RPMI7951 (cell line): Measurements from ENCODE around the gene EIF1B. TPM values are rescaled to one million over a fixed set of nuclear protein-coding genes. Genes with fewer than 3 reads are reported as not detected.
"Not testable (repeated sequence)": the region's sequence is repeated elsewhere in the genome, so short reads cannot be mapped to it uniquely, and the experiment has no call there.

Source experiments
- DNase-seq: peaks from one replicate; pipeline ENCODE4 v3.0.0-alpha.2; 2012; ENCODE audit warnings: low read depth
- total RNA-seq: library from RNA; depleted of rRNA; stranded (reverse); fragments of >200 nt; shearing (Covaris generic); gene quantifications from 2 replicates; pipeline ENCODE4 v1.2.3, GENCODE V29; 2014; rRNA removed

EIF1B gene
- total RNA-seq = 30.6 and 42.2 TPM in 2 replicates

DNA sequence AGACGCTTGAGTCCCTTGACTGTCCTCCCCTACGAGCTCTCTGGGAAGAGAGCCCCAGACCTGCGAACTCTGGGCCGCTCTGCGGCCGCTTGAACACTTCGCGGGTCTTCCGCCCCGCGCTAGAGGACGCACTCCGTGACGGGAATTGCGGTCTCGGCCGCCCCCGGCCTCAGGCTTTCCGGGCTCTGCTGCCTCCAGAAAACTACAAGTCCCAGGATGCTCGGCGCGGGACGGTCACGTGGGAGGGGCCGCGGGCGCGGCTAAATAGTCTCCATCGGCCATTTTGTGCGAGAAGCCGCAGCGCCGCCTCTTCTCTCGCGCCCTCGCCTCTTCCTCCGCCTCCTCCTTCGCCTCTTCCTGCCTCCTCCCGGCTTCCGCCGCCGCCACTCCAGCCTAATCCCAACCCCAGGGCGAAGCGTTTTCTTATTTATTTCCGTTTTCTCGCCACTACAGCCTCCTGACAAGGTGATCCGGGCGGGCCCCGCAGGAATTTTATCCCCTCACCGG is at the start of gene EIF1B:
EIF1B (plus strand) TSS at position 290 of the 507 bp plus-strand sequence. CDS start 235 bp downstream, outside the sequence.
- DNase-seq = peak; percentile 96

DNA sequence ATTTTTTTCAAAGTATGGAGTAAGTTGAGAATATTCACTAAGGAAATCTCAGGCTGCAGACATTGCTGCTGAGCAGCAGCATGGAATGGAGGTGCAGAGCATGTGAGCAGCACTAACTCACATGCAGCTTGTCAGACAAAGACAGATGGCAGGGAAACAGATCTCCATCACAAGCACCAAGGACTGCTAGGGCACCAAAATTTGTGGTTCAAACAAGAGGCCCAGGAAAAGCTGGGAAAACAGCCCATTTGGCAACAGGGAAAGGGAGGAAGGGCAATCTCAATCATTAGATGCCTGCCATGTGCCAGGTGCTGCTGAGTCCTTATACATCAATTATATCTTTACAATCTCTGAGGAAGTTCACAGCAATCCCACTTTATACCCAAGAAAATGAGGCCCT is 47.2 kb upstream of the EIF1B start:
- DNase-seq = no peak

DNA sequence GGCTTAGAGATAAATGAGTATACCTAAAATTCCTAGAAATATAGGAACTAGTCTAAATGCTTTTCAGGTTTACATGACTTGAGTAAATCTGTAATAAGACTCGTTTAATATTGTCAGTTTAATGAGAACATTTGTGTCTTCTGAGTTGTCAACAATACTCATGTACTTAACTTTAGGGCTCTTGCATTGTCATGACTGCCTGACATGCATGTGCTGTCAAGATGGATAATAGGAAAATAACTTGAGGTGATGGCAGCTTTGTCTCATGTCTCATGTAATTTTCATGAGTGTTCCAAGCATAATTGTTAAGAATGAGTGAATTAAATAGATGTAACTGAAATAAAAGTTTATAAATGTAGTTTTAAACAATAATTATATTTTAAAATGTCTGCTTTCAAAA is 45.1 kb upstream of the EIF1B start:
- no peak for DNase-seq

DNA sequence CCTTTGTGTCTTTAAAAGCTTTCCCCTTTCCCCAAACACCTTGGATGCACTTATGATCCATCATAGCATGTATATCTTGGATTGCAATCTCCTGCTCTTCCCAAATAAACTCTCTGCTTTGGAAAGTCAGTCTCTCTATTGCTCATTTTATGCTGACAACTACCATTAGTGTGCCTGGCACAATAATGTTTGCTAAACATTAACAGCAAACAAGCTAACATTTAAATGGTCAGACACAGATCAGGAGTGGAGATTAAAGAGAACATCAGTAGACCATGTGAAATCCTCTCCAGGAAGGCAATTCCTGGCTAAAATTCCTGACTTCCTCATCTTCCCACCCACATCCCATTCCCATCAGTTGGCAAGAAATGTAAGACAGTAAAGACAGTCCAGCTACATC is 44.3 kb upstream of the EIF1B start:
- DNase-seq = no peak

DNA sequence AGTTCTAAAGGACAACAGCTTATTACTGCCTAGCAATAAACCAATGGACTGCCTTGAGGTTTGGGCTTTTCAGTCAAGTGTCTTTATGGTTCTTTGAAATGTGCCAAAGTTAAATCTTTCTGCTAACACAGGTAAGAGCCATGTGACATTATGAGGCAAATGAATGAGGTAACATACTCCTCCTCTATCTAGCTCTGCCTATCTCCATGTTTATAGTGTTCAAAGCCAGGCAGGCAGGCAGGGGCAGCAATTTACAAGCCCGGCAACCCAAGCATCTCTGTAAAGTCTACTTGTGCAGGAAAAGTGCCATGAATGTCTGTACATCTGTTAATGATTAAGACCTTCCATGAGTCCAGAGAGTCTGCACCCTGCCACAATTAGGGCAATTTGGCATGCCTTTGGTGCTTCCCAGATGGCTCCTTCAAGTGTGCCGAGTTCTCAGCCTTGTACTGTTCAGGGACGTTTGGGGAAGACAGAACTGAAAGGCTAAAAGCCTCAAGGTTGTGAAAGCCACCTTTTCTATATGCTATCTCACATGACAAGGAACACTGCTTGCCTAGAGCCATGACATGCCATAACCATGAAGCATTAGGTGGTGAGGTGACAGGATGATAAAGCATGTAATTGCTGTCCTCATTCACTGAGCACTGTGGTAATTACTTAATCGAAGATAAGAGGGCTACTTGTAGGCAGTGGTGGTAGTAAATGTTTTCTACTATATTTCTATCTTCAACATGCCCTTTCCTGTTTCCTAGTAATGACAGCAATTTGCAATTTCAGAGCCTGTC is 41.4 kb upstream of the EIF1B start:
- DNase-seq = peak; percentile 72

DNA sequence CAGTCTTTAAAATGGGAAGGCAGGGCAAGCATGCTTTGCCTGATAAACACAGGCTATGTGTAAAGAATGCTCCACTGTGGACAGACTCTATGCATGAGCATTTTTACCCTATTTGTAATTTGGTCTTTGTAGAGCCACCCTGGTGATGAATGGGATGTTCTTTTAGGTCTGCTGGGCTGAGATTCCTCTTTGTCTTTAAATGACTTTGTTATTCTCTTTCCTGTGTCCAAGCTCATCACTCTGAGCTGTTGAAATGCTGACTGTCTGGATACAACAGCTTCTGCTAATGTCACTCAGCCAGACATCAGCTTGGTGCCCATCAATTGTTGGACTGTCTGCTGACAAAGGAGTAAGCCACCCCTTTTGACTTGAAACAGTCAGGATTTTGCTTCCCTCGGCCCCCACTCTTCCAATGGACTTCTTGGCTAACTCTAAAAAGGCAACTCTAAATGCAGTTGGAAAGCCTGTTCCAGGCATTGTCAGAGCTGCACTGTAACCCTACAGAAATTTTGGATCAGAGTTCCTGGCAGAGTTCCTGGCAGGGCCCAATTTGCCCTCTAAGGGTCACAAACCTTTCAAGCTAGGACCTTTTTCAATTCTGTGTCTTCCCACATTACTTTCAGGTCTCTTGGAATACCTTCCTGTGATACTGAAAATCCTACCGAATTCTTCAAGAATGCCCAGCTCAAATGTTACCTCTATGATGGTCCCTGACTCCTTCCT is 40.5 kb upstream of the EIF1B start:
- DNase-seq = no peak

DNA sequence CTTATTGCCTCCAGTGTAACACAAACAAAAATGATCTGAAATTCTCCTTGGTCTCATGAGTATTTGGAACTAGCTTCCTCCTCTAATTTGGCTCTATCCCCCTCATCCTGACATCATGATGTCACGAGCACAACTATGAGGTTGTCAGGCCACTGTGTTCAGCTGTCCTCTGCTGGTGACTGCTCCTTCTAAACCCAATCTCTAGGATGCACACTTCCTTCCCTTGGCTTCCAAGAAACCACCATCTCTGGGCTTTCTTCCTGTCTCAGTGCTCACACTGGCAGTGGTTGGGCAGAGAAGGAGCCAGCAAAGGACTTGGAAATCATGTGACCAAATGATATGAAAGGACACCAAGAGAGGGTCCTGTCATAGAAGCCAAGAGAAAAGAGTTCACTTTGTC is 30.7 kb upstream of the EIF1B start:
- no peak for DNase-seq

DNA sequence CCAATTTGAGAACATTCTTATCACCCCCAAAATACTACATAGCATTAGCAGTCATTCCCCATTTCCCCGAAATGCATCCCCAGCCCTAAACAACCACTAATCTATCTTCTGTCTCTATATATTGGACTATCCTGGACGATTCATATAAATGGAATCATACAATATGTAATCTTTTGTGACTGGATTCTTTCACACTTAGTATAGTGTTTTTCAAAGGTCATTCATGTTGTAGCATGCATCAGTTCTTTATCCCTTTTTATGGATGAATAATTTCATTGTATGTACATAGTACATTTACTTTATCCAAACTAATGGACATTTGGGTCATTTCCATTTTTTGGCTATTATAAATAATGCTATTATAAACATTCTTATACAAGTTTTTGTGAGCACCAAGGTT is 27.5 kb upstream of the EIF1B start:
- no peak for DNase-seq

DNA sequence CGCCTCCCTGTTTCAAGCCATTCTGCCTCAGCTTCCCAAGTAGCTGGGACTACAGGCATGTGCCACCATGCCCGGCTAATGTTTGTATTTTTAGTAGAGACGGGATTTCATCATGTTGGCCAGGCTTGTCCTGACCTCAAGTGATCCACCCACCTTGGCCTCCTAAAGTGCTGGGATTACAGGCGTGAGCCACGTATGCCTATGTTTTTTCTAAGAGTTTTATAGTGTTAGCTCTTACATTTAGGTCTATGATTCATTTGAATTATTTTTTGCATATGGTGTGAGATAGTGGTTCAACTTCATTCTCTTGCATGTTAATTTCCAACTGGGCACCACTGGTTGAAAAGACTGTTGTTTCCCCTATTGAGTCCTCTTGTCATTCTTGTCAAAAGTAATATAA is 26.4 kb upstream of the EIF1B start:
- not testable (repeated sequence) for DNase-seq

DNA sequence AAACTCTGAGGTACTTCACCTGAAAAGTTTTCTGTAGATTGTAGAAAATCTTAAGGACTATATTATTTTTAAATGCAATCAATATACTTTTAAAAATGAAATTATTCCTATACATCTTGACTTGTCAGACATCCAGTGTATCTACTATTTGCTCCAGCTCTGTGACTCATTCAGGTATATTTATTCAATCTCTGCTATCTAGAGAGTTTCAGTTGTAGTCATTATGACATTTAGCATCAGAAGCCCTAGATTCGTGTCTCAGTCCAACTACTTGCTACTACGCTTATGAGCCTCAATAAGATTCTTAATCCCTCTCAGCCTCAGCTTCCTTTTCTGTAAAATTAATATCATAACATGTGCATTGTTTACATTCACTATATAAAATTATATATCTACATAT is 22.3 kb upstream of the EIF1B start:
- no peak for DNase-seq

DNA sequence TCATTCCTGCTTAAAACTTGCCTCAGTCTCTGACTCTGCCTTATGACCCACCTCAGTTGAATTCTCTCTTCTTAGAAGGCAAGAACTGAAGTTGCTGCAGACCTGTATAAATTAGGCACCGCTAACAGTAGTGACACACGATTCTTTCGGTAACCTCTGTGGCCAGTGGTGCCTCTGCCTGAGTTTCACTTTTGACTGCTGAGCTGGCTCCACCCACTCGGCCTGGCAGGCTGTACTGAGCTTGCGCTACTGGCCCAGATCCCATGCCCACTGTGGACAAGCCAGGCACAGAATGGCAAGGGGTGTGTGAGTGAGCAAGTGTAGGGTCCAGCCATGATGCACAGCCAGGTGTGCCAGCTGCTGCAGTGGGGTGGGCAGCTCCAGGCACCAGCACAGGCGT is 19.1 kb upstream of the EIF1B start:
- DNase-seq = peak; percentile 20

DNA sequence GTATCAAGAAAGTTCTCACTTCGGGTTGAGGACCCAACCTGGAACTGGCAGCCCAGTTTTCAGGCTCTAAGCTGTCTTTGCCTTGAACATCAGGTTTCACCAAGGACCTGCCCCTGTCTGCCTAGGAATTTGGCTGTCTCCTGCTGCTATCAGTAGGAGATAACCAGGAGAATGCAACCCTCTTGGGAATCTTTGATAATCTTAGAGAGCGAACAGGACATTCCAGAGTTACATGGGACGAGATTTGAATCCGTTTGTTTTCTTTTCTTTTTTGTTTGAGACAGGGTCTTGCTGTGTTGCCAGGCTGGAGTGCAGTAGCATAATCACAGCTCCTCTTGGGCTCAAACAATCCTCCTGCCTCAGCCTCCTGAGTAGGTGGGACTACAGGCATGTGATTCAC is 18.0 kb upstream of the EIF1B start:
- no peak for DNase-seq

DNA sequence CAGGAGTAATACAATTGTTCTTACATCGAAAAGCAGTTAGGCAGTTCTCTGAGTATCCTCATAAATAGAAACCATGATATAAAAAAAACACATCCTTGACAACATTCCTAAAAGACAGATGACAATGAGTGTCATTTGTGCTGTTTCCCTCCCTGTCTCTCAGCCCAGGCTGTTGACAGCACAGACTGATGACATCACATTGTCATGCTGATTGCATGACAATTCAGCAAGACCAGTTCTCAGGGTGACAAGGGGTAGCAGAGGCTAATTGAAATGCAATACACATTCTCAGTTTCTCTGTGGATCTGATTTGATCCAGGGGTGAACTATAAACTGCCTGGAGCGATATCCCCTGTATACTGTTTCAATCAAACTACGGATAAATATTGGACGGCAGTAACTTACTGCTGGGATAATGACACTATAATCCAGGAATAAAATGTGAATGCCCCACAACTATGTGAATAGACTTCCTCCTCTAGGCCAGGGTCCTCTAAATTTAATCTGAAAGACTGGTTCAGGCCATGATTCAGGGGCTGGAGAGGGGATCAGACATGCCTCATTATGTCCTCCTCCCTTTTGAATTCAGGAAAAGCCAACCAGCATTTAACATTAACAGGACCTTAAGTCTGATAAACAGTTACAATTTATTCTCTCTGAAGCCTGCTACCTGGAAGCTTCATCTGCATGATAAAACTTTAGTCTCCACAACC is 16.7 kb upstream of the EIF1B start:
- DNase-seq = no peak

DNA sequence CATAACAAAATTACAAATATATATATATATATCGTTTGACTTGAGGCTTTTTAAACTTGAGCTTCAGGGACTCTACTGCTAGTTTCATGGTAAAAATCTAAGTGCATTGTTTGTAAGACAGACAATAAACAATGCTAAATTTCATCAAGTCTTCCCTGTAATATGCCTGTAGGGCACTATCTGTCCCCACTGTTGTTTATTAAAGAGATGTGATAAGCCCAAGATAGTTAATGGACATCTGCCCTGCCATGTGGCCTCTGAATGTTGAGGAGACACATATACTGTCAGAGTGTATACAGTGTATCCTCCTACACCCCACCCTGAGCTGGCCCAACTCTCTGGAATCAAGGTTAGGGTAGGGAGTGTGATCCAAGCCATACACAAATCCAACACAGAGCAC is 15.1 kb upstream of the EIF1B start:
- DNase-seq = no peak

DNA sequence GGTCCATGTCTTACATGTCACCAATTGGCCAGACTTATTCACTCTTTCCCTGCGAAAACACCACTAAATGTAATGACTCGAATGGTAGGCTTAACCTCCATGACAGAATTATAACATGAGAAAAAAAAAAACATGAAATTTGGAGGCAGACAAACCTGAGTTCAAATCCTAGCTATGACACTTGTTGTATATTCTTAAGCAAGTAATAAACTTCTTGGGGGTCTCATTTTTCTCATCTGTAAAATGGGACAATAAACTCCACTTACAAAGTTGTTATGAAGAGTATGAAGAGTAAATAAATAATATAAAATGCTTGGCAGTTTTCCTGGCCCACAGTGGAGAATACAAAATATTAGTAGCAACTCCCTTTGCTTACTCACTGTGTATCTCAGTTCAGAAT is 11.4 kb upstream of the EIF1B start:
- DNase-seq = no peak

DNA sequence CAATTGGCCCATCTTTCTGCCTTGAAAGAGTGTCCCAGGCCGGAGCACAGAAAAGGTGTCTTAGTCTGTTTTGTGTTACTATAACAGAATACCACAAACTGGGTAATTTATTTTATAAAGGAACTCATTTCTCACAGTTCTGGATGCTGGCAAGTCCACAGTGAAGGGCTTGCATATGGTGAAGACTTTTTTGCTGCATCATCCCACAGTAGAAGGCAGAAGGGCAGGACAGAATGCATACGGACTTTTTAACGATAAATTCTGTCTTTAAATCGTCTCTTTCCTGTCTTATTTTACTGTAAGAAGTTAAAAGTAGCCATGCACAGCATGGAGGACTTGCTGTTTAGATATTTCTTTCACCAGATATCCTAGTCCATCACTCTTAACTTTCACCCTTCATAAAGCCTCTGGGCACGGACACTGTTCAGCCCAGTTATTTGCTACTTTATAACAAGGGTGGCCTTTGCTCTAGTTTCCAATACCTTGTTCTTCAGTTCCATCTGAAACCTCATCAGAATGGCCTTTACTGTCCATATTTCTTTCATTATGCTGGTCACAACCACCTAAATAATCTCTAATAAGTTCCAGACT is 10.3 kb upstream of the EIF1B start:
- no peak for DNase-seq

DNA sequence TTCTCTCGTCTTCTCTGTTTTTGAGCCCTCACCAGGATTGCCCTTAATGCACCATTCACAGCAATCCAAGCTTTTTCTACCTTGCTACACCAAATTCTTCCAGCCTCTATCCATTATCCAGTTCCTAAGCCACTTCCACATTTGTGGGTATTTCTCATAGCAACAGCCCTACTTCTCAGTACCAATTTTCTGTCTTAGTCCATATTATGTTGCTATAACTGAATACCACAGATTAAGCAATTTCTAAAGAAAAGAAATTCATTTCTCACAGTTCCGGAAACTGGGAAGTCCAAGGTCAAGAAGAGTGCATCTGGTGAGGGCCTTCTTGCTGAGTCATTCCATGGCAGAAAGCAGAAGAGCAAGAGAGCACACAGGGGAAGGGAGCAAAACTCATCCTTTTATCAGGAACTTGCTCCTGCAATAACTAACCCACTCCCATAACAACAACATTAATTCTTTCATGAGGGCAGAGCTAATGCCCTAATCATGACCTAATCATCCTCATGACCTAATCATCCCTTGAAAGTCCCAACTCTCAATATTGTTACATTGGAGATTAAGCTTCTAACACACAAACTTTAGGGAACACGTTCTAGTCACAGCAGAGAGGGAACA is 9.7 kb upstream of the EIF1B start:
- peak; percentile 83 for DNase-seq

DNA sequence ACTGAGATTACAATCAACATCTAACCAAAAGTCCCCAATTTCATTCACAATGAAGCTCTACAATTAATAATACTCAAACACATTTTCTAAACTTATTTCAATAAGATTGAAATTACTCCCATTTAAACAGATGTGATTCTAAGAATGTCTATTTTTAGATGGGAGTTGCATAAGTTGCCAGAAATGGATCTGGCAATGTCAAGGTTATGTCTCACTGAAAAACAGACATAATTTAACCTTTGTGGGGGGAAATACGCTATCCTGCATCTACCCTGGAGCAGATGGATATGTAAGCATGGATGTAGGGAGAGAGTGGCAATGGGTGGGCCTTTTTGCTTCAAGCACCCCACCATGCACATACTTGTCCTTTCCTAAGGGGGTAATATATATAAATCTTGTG is 6.7 kb upstream of the EIF1B start:
- DNase-seq = no peak

DNA sequence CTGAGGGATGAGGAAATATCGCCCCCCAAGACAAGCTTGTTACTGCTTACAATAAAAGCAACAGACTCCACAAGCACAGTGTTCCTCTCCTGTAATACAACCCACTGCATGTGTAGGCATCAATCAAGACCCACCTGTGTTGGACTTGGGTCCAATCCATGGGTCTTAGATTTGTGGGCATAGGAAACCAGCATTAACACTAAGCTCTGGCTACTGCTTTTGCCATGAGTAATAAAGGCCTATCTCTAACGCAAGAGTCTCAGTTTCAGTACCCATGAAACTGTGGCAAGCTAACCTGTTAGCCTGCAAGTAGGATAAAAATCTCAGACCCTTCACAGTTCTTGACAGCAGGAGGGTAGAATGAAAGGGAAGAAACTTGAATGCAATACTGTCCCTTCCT is 5.2 kb upstream of the EIF1B start:
- no peak for DNase-seq

DNA sequence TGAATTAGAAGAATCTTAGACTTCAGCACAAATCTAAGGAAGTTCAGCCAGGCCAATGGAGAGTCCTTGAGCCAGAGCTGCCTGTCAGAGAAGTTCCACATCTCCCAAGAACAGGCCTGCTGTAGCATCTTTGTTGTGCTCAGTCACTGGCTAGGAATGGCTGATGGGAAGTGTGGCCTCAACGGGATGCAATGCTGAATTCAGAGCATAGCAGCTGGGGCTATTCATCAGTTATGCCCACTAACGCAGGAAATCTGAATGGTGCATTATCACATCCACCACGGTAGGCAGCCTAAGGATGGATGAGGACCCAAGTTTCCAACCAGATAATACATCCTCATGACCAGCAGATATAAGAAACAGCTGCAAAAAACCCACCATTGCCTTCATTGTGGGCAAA is 3.2 kb upstream of the EIF1B start:
- no peak for DNase-seq

DNA sequence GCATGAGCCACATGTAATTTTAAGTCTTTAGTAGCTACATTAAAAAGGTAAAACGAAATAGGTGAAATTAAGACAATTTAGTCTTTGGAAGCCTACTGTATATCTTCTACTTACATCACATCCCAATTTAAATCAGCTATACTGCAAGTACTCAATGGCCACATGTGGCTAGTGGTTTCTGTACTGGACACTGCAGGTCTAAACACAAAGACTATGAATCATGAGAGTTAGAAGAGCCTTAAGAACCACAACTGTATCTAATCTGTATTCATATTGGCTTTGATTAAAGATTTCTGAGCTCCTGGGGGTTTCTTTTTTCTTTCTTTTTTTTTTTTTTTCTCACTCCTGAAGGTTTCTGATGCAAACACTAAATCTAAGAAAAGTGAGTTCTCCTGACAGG is 2.3 kb upstream of the EIF1B start:
- DNase-seq = peak; percentile 17
